ENCODE measurements around the gene PLCXD1.

GRCh38 chrX:350148-350533, 69.0 kb downstream of the PLCXD1 start:
- no peak for TF ChIP-seq MYC (IDR thresholded peaks at IDR 0.05; ENCODE audit: borderline replicate concordance, low read length)
- TF ChIP-seq CTCF (IDR thresholded peaks at IDR 0.05), result no peak
- TF ChIP-seq RAD21 (conservative IDR thresholded peaks at IDR 0.05 in 1 of 2, IDR thresholded peaks at IDR 0.05 in 1 of 2), result no peak
- no peak for TF ChIP-seq POLR2A (IDR thresholded peaks at IDR 0.05; ENCODE audit: low read length)
- TF ChIP-seq MAX (IDR thresholded peaks at IDR 0.05), result no peak
- no peak for TF ChIP-seq HMGXB4 (CRISPR knock-in tag; IDR thresholded peaks at IDR 0.05; ENCODE audit: borderline replicate concordance)
- no peak for TF ChIP-seq NR3C1 (IDR thresholded peaks at IDR 0.05)
- TF ChIP-seq KDM5A (IDR thresholded peaks at IDR 0.05), result no peak
- no peak for TF ChIP-seq ELK1 (IDR thresholded peaks at IDR 0.05; ENCODE audit: low read depth, low read length)
- TF ChIP-seq REST (IDR thresholded peaks at IDR 0.05), result no peak
- no peak for TF ChIP-seq RFX5 (IDR thresholded peaks at IDR 0.05)
- TF ChIP-seq JUN (IDR thresholded peaks at IDR 0.05), result no peak
- no peak for TF ChIP-seq HDAC2 (IDR thresholded peaks at IDR 0.05)

All from A549 (cell line).